Suprapubic skin (tissue), 4 donors: ENCODE measurements around the gene DAAM2. TPM values are rescaled to one million over a fixed set of nuclear protein-coding genes. Genes with fewer than 3 reads are reported as not detected.

Experiments used
- DNase-seq, 2 donors: peaks; one replicate each; pipeline ENCODE4 v3.0.0-alpha.2; 2019; ENCODE audit warnings: low spot score in 2 of 2
- H3K27ac ChIP-seq: fragments of 200-600 bp; sonication (generic); one replicate; pipeline ENCODE4 v1.5.1; 2019
- H3K27me3 ChIP-seq: fragments of 200-600 bp; sonication (generic); one replicate; pipeline ENCODE4 v1.5.1; 2019
- H3K36me3 ChIP-seq: fragments of 200-600 bp; sonication (generic); one replicate; pipeline ENCODE4 v1.5.1; 2019
- H3K4me1 ChIP-seq: fragments of 200-600 bp; sonication (generic); one replicate; pipeline ENCODE4 v1.5.1; 2019
- H3K4me3 ChIP-seq: fragments of 200-600 bp; sonication (generic); one replicate; pipeline ENCODE4 v1.5.1; 2019; ENCODE audit warnings: mild to moderate bottlenecking
- H3K9me3 ChIP-seq: fragments of 200-600 bp; sonication (generic); one replicate; pipeline ENCODE4 v1.5.1; 2019
- CTCF ChIP-seq, 2 donors: fragments of 200-600 bp in 1 of 2; fragments of 450-650 bp in 1 of 2; sonication (generic) in 1 of 2; IDR thresholded peaks; one replicate each; pipeline ENCODE4 v1.5.1; 2016 to 2019; ENCODE audit warnings: antibody characterized with exemption in 2 of 2, mild to moderate bottlenecking in 1 of 2, moderate library complexity in 1 of 2
- EP300 ChIP-seq: sonication (generic); formaldehyde crosslinking; IDR thresholded peaks from one replicate; pipeline ENCODE4 v1.6.1; 2017; ENCODE audit warnings: antibody characterized with exemption
- POLR2A ChIP-seq, 2 donors: fragments of 450-650 bp; IDR thresholded peaks; one replicate each; pipeline ENCODE4 v1.6.1; 2017; ENCODE audit warnings: antibody characterized with exemption in 2 of 2, mild to moderate bottlenecking in 2 of 2, moderate library complexity in 2 of 2
- POLR2AphosphoS5 ChIP-seq, 3 donors: sonication (generic); formaldehyde crosslinking; IDR thresholded peaks; one replicate each; pipeline ENCODE4 v1.6.1; 2017; ENCODE audit warnings: antibody characterized with exemption in 3 of 3
- WGBS: methylation state at CpG from one replicate; pipeline ENCODE4 v1.1.5; 2018; 5-methylcytosine and 5-hydroxymethylcytosine counted together
- total RNA-seq, 4 donors: library from RNA; depleted of rRNA; stranded (reverse); fragments of >200 nt; gene quantifications; one replicate each; pipeline ENCODE4 v1.1.0, GENCODE V29; 2016

DAAM2 gene
- total RNA-seq, 4 donors from 2014 or later, result 4.7 to 17.6 (median 9.9) TPM

DNA sequence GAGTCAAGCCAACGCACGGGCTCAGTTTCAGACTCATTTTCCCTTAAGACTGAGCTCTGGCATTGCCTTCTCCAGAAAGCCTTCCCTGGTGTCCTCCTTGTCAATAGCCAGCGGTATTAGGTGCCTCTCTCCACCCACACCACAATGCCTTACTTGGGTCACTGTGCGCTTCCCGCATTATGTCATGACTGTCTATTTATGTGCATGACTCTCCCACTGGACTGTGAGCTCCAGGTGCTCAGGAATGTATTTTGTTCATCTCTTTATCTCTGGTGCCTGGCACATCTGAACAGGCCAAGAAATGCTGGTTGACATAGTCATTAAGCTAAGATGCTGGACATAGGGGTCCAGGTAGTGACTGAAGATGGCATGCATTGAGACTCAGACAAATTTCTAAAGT is 42.7 kb downstream of the DAAM2 start:
- Histone ChIP-seq H3K4me3 (no peak overlapping the region), H3K36me3 (no peaks in the 10 kb centered on the region), H3K27me3 (no peaks in the 10 kb centered on the region), H3K27ac (no peak overlapping the region), H3K4me1 (peaks cover 10% of the 10 kb centered on the region), H3K9me3 (no peaks in the 10 kb centered on the region)
- no peak for DNase-seq
- WGBS, result 91% methylated on average over 5 of the region's 5 CpGs
- TF ChIP-seq POLR2AphosphoS5 (IDR thresholded peaks at IDR 0.05), result no peak

GRCh38 chr6:39835821-39836295 is 43.7 kb downstream of the DAAM2 start:
- H3K27me3 ChIP-seq, result no peaks in the 10 kb centered on the region
- no peak overlapping the region for H3K4me3 ChIP-seq
- TF ChIP-seq POLR2AphosphoS5 (IDR thresholded peaks at IDR 0.05) (no peak), EP300 (no peak), POLR2A (IDR thresholded peaks at IDR 0.05) (no peak)
- H3K9me3 ChIP-seq, result no peaks in the 10 kb centered on the region
- WGBS, result 55% methylated on average over 2 of the region's 2 CpGs
- DNase-seq, result no peak
- H3K4me1 ChIP-seq, result peaks cover 10% of the 10 kb centered on the region
- no peaks in the 10 kb centered on the region for H3K36me3 ChIP-seq
- H3K27ac ChIP-seq, result no peak overlapping the region

GRCh38 chr6:39836606-39837005 is 44.4 kb downstream of the DAAM2 start:
- TF ChIP-seq EP300 (no peak), CTCF (IDR thresholded peaks at IDR 0.05) (no peak), POLR2A (IDR thresholded peaks at IDR 0.05) (no peak), POLR2AphosphoS5 (IDR thresholded peaks at IDR 0.05) (no peak)
- Histone ChIP-seq H3K4me1 (peaks cover 10% of the 10 kb centered on the region), H3K9me3 (no peaks in the 10 kb centered on the region), H3K4me3 (no peak overlapping the region), H3K27me3 (no peaks in the 10 kb centered on the region), H3K27ac (no peak overlapping the region), H3K36me3 (no peaks in the 10 kb centered on the region)
- 57% methylated on average over 4 of the region's 4 CpGs for WGBS
- DNase-seq, result no peak

DNA sequence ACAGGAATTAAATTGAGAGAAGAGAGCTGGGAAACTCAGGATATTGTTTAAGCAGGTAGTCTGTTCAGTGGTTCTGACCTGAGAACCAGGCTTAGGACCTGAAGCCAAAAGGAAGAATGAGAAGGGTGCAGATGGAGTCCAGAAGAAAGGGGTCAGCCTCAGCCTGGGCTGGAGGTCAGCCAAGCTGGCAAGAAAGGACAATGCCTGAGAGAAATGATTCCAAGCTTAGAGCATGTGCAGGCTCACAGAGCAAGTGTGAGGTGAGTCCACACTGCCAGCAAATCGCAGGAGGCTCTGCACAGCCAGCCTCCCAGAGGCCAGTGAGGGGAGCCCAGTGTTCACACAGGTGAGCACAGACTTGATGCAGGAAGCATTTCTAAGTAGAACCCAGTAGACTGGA is 47.3 kb downstream of the DAAM2 start:
- no peak for TF ChIP-seq POLR2A (IDR thresholded peaks at IDR 0.05)
- TF ChIP-seq CTCF (IDR thresholded peaks at IDR 0.05), result no peak
- no peak for TF ChIP-seq POLR2AphosphoS5 (IDR thresholded peaks at IDR 0.05)
- no peak for TF ChIP-seq EP300
- no peak overlapping the region for H3K4me3 ChIP-seq
- 71% methylated on average over 1 of the region's 1 CpG for WGBS

GRCh38 chr6:39840781-39841180 is 48.6 kb downstream of the DAAM2 start:
- Histone ChIP-seq H3K36me3 (no peaks in the 10 kb centered on the region), H3K27me3 (no peaks in the 10 kb centered on the region), H3K27ac (no peak overlapping the region), H3K9me3 (no peaks in the 10 kb centered on the region), H3K4me1 (peaks cover 8% of the 10 kb centered on the region), H3K4me3 (no peak overlapping the region)
- TF ChIP-seq POLR2A (IDR thresholded peaks at IDR 0.05) (no peak), CTCF (IDR thresholded peaks at IDR 0.05) (no peak), POLR2AphosphoS5 (IDR thresholded peaks at IDR 0.05) (no peak), EP300 (no peak)
- WGBS, result 62% methylated on average over 4 of the region's 6 CpGs
- no peak for DNase-seq

More for the DNA sequence above, 47.3 kb downstream of the DAAM2 start:
- H3K27ac ChIP-seq, result no peak overlapping the region
- H3K36me3 ChIP-seq, result no peaks in the 10 kb centered on the region
- H3K27me3 ChIP-seq, result no peaks in the 10 kb centered on the region
- H3K9me3 ChIP-seq, result no peaks in the 10 kb centered on the region
- DNase-seq, result no peak
- H3K4me1 ChIP-seq, result peaks cover 8% of the 10 kb centered on the region

- no peak overlapping the region for H3K27ac ChIP-seq
Observed at GRCh38 chr6:39841291-39841690, 49.1 kb downstream of the DAAM2 start.

More at GRCh38 chr6:39841291-39841690, 49.1 kb downstream of the DAAM2 start:
- Histone ChIP-seq H3K9me3 (no peaks in the 10 kb centered on the region), H3K27me3 (no peaks in the 10 kb centered on the region), H3K36me3 (no peaks in the 10 kb centered on the region), H3K4me3 (no peak overlapping the region), H3K4me1 (peaks cover 5% of the 10 kb centered on the region)
- TF ChIP-seq CTCF (IDR thresholded peaks at IDR 0.05), result no peak
- TF ChIP-seq POLR2A (IDR thresholded peaks at IDR 0.05), result no peak
- TF ChIP-seq EP300, result no peak
- no peak for TF ChIP-seq POLR2AphosphoS5 (IDR thresholded peaks at IDR 0.05)
- no peak for DNase-seq
- 36% methylated on average over 3 of the region's 3 CpGs for WGBS
